Fibroblast of peridontal ligament (primary cell): Measurements from ENCODE around the gene DCAF10.
A peak's percentile ranks its signal among the peaks of the same experiment; 100 is the strongest.
"Not testable (repeated sequence)": the region's sequence is repeated elsewhere in the genome, so short reads cannot be mapped to it uniquely, and the experiment has no call there.

ENCODE experiments used
- DNase-seq: peaks from one replicate; pipeline ENCODE4 v3.0.0-alpha.2; 2010; ENCODE audit errors: extremely low read depth

DCAF10 gene, protein sequence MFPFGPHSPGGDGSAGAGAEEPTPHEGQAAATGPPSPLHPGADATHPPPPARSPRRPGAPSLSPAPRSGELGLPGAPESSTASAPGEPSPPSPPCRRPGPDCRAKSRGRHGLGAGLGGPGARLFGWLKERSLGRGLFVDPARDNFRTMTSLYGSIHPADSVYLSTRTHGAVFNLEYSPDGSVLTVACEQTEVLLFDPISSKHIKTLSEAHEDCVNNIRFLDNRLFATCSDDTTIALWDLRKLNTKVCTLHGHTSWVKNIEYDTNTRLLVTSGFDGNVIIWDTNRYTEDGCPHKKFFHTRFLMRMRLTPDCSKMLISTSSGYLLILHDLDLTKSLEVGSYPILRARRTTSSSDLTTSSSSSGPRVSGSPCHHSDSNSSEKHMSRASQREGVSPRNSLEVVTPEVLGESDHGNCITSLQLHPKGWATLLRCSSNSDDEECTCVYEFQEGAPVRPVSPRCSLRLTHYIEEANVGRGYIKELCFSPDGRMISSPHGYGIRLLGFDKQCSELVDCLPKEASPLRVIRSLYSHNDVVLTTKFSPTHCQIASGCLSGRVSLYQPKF

DNA sequence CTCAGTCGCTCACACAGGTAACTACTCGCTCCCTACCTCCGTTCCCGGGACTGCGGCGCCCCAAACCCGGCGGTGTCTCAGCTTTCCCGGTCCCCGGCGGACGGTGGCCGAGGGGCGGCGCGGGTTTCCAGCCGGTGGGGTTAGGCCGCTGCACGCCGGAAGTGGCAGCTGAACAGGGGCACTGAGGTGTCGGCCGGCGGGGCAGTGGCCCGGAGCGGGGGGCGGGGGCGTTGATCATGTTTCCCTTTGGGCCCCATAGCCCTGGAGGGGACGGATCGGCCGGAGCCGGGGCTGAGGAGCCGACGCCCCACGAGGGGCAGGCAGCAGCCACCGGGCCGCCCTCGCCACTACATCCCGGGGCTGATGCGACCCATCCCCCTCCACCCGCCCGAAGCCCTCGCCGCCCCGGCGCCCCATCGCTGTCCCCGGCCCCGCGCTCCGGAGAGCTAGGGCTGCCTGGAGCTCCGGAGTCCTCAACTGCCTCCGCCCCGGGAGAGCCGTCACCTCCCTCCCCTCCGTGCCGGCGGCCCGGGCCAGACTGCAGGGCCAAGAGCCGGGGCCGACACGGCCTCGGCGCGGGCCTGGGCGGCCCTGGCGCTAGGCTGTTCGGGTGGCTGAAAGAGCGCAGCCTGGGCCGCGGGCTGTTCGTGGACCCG, at the start of gene DCAF10:
TSS of gene DCAF10 (plus strand) at position 167 of the 656 bp plus-strand sequence. CDS start at position 237, 70 bp downstream.
- peak; percentile 73 for DNase-seq

DNA sequence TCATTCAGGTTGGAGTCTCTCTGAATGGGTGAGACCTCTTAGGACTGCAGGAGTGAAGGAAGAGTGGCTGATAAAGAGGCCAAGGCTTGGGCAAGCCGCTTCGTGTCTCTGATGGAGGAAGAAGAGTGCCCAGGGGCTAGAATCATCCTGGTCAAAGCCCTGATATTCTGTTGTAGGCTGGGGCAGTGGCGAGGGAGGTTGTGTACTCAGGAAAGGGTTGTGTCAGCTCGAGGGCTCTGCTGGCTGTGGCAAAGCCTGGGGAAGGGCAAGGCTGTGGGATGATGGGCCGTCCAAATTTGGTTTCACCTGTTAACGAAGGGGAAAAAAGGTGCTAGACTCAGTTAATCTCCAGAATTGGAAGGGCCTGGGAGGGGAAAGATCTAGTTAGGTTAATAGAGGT, 49.4 kb upstream of the DCAF10 start:
- no peak for DNase-seq

DNA sequence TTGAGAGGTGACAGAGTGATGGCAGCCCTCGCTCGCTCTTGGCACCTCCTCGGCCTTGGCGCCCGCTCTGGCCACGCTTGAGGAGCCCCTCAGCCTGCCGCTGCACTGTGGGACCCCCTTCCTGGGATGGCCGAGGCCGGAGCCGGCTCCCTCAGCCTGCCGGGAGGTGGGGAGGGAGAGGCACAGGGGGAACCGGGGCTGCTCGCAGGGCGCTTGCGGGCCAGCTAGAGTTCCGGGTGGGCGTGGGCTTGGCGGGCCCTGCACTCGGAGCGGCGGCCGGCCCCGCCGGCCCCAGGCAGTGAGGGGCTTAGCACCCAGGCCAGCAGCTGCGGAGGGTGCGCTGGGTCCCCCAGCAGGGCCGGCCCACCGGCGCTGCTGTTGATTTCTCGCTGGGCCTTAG, 48.9 kb upstream of the DCAF10 start:
- not testable (repeated sequence) for DNase-seq

DNA sequence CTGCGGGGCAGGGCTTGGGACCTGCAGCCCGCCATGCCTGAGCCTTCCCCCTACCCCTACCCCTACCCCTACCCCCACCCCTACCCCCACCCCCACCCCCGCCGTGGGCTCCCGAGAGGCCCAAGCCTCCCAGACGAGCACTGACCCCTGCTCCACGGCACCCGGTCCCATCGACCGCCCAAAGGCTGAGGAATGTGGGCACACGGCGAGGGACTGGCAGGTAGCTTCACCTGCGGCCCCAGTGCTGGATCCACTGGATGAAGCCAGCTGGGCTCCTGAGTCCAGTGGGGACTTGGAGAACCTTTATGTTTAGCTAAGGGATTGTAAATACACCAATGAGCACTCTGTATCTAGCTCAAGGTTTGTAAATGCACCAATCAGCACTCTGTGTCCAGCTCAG, 48.5 kb upstream of the DCAF10 start:
- DNase-seq: not testable (repeated sequence)

DNA sequence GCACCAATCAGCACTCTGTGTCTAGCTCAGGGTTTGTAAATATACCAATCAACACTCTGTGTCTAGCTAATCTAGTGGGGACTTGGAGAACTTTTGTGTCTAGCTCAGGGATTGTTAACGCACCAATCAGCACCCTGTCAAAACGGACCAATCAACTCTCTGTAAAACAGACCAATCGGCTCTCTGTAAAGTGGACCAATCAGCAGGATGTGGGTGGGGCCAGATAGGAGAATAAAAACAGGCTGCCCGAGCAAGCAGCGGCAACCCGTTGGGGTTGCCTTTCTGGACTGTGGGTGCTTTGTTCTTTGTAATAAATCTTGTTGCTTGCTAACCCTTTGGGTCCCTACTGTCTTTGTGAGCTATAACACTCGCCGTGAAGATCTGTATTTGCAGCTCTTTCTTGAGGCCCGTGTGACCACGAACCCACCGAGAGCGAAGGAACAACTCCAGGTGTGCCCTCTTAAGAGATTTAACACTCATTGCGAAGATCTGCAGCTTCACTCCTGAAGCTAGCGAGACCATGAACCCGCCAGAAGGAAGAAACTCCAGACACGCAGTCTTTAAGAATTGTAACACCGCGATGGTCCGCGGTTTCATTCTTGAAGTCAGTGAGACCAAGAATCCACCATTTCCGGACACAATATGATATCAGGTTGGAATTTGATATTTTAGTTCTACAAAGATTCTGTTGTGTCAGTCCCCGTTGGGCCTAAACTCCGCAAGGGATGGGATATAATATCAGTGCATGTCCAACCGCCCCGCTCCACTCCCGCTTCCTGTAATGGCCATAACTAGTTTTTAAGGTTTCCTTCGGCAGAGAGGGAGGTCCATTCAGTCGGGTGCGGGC, 47.7 kb upstream of the DCAF10 start:
- no peak for DNase-seq

DNA sequence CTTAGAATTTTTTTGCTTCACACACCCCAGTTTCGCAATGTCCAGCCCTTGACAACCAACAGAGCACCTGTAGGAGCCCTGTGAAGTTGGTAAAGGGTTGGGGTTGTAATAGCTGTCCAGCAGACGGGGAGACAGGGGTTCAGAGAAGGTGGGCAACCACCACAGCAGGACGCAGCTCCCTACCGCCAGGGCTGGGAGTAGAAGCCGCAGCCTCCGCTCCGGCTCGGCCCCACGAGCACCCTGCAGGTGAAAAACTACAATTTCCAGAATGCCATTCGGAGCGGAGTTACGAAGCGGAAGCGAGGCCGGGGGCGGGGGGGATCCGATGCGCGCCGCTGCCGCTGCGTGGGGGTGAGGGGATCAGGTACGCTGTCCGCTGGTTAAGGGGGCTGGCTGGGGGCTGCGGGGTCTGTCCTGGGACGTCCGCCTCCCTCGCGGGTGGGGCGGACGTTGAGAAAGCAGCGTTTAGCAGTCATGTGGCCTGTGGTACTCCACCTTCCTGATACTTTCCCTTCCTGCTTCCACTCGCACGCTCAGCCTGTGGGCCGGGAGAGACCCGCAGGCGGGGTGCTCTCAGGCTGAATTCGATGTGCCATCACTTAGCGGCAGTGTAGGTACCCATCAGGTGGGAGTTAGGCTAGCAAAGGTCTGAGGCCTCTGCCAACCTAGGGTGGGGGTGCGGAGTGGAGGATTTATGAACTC, 47.0 kb upstream of the DCAF10 start, which contains the start of gene TRMT10B:
TSS of gene TRMT10B (plus strand) at position 317 of the 702 bp plus-strand sequence. CDS start 8,127 bp downstream, outside the sequence.
- DNase-seq: peak; percentile 65

DNA sequence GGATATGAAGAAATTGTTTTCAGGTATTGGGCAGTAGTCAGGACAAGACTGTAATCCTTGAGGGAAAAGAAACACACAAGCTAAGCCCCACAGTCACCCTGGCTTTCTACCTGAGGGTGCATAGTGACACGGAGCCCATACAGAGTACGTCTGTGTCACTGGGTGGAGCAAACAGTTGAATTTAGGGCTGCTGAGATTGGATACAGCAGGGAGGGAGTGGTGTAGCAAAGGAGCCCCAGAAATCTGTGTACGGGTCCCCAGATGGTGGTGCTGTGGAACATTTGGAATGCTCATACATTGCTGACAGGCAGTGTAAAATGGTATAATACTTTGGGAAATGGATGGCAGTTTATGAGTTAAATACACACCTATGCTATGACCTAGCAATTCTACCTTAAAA, 41.9 kb upstream of the DCAF10 start:
- DNase-seq: no peak

DNA sequence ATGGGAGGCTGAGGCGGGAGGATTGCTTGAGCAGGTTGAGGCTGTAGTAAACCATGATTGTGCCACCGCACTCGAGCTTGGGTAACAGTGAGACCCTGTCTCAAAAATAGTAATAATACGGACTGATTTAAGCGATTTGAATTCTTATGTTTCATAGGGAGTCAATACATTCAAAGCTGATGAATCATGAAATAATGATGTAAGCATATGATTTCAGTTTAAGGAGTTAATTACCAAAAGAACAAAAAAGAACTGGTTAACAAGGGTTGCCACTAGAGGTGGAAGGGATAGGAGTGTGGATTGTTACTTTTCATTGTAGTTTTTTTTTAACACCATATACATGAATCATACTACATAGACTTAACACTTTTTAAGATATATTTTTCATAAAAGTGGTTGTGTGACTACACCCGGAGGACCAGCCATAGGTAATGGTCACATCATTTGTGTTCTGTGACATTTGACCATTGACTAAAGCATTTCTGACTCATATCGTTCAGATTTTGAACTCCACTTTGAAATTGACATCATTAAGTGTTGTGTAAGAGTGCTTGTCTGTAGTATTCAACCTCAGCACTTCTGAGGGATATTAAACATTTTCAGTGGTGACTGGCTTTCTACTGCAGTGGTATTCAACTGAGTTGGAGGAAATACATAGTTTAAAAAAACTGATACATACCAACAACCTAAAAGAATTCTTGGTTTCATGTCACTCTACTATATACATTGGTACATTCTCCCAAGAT, 40.0 kb upstream of the DCAF10 start:
- peak; percentile 56 for DNase-seq

DNA sequence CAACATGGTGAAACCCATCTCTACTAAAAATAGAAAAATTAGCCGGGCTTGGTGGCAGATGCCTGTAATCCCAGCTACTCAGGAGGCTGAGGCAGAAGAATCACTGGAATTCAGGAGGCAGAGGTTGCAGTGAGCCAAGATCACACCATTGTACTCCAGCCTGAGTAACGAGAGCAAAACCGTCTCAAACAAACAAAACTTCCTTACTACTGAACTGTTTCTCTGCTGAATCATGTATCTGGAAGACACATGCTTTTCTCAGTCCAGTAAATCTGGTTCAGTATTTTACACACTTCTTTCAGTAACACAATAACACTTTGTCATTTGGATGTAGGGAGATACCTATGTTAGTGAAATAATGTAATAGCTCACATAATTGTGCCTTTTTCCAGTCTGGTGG, 39.1 kb upstream of the DCAF10 start:
- DNase-seq: peak; percentile 48

DNA sequence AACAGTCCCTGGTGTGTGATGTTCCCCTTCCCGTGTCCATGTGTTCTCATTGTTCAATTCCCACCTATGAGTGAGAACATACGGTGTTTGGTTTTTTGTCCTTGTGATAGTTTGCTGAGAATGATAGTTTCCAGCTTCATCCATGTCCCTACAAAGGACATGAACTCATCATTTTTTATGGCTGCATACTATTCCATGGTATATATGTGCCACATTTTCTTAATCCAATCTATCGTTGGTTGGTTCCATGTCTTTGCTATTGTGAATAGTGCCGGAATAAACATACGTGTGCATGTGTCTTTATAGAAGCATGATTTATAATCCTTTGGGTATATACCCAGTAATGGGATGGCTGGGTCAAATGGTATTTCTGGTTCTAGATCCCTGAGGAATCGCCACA, 35.3 kb upstream of the DCAF10 start:
- not testable (repeated sequence) for DNase-seq

DNA sequence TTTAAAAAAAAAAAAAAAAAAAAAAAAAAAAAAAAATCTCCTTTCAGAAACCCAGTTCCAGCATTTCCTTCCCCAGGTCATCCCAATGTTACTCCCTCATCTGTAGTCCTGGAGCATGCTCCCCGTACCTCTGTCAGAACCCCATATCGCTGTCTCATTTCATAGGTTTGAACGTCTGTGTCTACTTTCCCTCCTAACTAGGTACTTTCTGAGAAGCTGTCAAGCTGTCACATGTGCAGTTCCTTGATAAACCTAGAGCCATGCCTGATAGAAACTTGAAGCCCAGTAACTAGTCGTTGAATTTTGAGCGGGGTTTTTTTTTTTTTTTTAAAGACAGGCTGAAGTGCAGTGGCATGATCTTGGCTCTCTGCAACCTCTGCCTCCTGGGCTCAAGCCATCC, 31.3 kb upstream of the DCAF10 start:
- no peak for DNase-seq

DNA sequence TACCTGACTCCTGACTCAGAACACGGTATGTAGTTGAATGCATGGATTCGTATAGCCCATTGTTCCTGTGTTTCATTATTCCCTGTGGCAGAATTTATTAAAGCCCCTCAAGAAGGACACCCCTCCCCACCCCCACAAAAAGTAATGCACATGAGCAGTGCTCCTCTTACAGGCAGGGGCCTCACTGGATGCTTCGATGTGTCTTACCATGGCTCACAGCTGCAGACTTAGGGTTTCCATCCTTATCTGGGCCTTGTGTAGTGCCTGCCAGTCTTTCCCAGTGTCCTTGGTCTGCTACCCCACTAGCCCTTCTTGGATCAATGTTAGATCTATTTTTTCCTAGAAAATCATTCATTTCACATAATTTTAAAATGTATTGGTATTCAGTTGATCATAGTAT, 30.6 kb upstream of the DCAF10 start:
- DNase-seq: no peak

DNA sequence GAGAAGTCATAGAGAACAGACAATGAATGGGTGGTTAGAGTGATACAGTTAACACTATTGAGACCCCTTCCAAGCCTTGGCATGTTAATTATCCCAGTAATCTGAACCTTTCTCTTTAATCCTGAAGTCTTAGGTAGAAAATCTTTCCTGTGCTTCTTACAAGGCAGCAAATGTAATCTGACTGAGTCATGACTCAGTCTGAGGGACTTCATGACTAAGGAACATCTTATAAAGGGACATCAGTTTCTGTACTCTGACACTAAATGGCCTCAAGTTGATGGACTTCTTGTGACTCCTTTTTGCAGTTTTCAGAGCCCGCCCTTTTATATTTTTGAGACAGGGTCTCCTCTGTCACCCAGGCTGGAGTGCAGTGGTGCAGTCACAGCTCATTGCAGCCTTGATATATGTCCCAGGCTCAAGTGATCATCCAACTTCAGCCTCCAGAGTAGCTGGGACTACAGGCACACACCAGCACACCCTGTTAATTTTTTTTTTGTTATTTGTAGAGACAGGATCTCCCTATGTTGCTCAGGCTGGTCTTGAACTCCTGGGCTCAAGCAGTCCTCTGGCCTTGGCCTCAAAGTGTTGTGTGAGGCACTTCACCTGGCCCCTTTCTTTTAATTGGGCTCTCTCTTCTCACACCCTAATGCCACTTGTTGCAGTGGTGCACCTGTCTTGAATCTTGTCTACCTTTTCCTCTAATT, 25.2 kb upstream of the DCAF10 start:
- no peak for DNase-seq

DNA sequence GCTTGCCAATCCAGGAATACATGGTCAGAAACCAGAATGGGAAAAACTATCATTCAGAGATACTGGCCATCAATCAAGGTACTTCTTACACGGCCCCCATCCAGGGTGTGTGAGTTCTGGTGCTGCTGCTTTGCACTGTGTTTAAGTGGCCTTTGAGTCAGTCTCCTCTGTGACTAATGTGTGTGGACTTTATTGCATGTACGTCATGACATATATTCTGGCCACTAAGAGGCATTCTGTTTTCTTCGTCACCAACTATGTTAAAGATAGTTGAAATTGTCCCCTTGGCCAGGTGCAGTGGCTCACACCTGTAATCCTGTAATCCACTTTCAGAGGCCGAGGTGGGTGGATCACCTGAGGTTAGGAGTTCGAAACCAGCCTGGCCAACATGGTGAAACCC, 24.3 kb upstream of the DCAF10 start:
- DNase-seq: peak; percentile 16

DNA sequence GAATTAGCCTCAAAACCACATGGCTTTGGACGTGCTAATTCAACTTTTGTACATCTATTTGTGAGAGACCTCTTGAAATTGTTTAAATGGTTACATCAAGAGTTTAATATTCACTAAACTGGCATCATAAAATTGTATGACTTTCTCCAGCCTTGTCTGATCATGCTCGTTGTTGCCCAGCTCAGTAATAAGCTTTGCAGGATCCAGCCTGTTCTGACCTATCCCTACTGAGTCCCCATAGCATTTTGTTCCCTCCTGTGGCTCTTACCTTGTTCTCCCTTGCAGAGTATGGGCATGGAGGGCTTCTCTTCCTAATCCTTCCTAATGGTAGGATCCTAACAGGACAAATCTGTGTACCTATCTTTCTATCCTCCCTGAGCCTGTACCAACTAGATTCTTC, 22.1 kb upstream of the DCAF10 start:
- DNase-seq: no peak

DNA sequence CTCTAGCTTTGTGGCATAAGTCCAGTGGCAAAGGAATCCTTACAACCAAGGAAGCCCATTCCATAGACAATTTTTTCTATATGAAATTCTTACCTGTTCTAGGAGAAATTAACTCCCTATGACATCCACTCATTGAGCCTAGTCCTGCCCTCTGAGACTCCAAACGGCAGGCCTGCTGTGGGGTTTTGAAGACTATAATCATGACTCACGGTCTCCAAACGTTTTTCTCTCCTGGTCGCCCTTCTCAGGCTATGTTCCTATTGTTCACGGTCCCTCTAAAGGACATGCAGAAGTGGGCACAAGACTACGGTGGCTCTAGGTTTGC, 16.3 kb upstream of the DCAF10 start:
- DNase-seq: no peak

DNA sequence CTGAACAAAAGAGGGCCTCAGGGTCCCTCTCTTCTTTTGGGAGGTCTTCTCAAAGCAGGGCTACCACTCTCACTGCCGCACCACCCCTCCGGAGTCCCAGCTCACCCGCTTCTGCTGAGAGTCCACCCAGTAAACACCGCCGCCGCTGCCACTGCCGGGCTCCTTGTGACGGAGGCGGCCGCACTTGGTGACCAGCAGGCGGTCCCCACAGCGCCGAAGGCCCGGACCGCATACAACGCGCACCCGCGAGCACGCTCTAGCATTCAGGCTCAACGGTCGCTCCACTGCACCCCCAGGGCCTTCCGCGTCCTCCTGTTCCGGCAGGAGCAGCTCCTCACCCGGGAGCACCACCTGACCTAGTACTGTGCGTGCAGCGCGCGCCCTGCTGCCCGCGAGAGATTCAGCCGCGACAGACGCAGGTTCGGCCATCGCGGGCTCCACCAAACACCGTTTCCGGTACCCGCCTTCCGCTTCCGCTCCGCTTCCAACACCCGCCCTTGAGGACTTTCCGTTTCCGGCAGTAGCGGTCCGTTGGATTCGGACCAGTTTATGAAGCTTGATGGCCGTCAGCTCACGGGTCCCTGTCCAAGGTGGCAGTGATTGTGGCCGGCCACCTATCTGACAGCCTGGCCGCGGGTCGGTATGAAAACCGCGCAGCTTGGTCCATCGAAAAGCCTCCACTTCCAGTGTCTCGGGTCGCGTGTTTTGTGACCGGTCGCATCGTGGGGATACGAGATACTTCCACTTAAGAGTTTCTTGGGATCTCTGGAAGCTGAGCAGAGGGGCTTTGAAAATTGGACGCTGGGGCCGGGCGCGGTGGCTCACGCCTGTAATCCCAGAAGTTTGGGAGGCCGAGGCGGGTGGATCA, 15.7 kb upstream of the DCAF10 start, which contains the start of gene EXOSC3:
TSS of gene EXOSC3 (minus strand) at position 449 of the 868 bp plus-strand sequence. CDS start at position 429, 20 bp downstream.
- DNase-seq: peak; percentile 87

DNA sequence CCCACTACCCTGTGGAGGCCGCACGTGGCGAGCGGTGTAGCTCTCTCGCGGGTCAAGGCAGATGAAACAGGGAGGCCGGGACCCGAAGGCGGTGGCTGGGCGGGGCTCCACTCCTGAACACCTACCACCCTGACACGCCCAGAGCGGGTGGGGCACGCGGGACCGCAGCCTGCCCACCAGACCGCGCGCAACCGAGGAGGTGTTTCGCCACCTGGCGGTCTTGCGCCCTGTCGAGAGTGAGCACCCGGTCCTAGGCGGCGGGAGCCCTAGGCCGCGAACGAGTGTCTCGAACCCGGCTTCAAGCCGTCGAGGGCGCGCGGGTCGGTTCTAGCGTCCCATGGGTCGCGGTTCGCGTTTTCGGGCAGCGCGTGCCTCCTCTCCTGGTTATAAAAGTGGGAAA, 13.5 kb upstream of the DCAF10 start:
- no peak for DNase-seq

DNA sequence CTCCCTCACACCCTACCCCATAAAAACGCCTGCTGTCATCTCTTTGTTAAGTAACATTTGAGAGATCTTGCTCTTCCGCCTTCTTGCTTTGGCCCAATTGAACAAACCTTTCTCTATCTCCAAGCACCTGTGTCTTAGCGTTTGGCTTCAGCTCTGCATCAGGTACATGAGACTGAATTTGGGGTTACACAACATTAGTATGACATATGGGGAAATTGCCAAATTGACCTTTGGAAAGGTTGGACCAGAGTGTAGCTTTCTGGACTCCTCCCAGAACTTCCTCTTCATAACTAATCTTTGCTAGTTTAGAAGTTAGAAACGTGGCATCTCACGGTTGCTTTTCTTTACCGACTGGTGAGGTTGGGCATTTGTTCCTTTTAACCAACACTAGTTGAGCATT, 12.3 kb upstream of the DCAF10 start:
- DNase-seq: no peak
